Measurements from ENCODE around the gene ADCY10. TPM values are rescaled to one million over a fixed set of nuclear protein-coding genes. Genes with fewer than 3 reads are reported as not detected.

Gene ADCY10
- total and polyA plus RNA-seq, 2 donors (not counting 3 experiments of a cell fraction or from before 2014, with no cell fraction given), result not detected

DNA sequence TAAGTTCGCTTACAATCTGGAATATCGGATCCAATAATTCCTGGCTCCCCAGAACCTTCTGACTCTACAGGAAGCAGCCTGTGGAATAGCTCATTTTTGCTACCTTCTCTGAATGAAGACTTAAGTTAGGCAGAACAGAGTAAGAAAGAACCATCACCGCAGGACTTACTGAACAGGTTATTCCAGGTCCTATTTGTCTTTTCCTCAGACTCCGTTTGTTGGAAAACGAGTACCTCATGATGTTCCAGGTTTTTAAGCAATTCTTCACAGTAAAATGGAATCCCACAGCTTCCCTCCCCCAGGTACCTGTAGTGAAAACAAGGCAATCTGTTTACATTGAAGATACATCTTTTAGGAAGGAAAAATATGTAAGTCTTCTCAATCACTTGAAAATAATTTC, 59.8 kb downstream of the ADCY10 start:
- dilution Hi-C loops (cut with MboI; ENCODE audit: extremely low pct_ligation_motif_present, low sequenced_read_pairs), result no loop called here
- Histone ChIP-seq H3K27me3 (ENCODE audit: control insufficient read depth in 2 of 2, insufficient read depth in 2 of 2, low read length in 2 of 2) (peaks cover 0 to 3% of the 10 kb centered on the region in 2 experiments), H3K9ac (replicated peaks; ENCODE audit: extremely low read depth, insufficient read depth, low read length) (no peak overlapping the region), H3K4me3 (replicated peaks in 1 of 3; ENCODE audit: insufficient read depth in 1 of 3, low read depth in 1 of 3, low read length in 3 of 3) (no peak overlapping the region), H4K20me1 (replicated peaks; ENCODE audit: control insufficient read depth, extremely low read depth, insufficient read depth, low read length) (no peaks in the 10 kb centered on the region), H3K27ac (ENCODE audit: insufficient read depth, low read depth, low read length) (no peak overlapping the region), H3K36me3 (ENCODE audit: control insufficient read depth in 2 of 2, extremely low read depth in 1 of 2, insufficient read depth in 2 of 2, low read length in 2 of 2) (no peaks in the 10 kb centered on the region), H2AFZ (ENCODE audit: low read depth, low read length) (no peak overlapping the region), H3K79me2 (ENCODE audit: control insufficient read depth, insufficient read depth, low read length) (no peaks in the 10 kb centered on the region), H3K9me1 (replicated peaks; ENCODE audit: control insufficient read depth, extremely low read depth, insufficient read depth, low read length) (no peaks in the 10 kb centered on the region), H3K4me2 (ENCODE audit: insufficient read depth, low read length) (no peak overlapping the region), H3K4me1 (ENCODE audit: control insufficient read depth, extremely low read depth, insufficient read depth, low read length) (no peaks in the 10 kb centered on the region), H3K9me3 (replicated peaks; ENCODE audit: control insufficient read depth, insufficient read depth, low read length) (no peaks in the 10 kb centered on the region)
- no peak for DNase-seq (ENCODE audit: low read depth, low spot score)
- intact Hi-C loops (cut with micrococcal nuclease), result no loop called here
- CTCF ChIA-PET, result no interaction called here
- TF ChIP-seq EZH2 (IDR thresholded peaks at IDR 0.05; ENCODE audit: borderline replicate concordance, low read depth, low read length, severe bottlenecking) (no peak), FOS (IDR thresholded peaks at IDR 0.05; ENCODE audit: borderline replicate concordance, insufficient read depth, low read length) (no peak), GATA2 (IDR thresholded peaks at IDR 0.05; ENCODE audit: insufficient read depth, insufficient read length, low read depth, low read length) (no peak), MYC (IDR thresholded peaks at IDR 0.05; ENCODE audit: low read depth, low read length) (no peak), POLR2A (IDR thresholded peaks at IDR 0.05; ENCODE audit: low read depth, low read length) (no peak), POLR2AphosphoS5 (IDR thresholded peaks at IDR 0.05; ENCODE audit: insufficient read depth, low read depth, low read length) (no peak), JUN (IDR thresholded peaks at IDR 0.05; ENCODE audit: borderline replicate concordance, insufficient read depth, insufficient read length, low read depth) (no peak)
- TF ChIP-seq, protein P1, sequence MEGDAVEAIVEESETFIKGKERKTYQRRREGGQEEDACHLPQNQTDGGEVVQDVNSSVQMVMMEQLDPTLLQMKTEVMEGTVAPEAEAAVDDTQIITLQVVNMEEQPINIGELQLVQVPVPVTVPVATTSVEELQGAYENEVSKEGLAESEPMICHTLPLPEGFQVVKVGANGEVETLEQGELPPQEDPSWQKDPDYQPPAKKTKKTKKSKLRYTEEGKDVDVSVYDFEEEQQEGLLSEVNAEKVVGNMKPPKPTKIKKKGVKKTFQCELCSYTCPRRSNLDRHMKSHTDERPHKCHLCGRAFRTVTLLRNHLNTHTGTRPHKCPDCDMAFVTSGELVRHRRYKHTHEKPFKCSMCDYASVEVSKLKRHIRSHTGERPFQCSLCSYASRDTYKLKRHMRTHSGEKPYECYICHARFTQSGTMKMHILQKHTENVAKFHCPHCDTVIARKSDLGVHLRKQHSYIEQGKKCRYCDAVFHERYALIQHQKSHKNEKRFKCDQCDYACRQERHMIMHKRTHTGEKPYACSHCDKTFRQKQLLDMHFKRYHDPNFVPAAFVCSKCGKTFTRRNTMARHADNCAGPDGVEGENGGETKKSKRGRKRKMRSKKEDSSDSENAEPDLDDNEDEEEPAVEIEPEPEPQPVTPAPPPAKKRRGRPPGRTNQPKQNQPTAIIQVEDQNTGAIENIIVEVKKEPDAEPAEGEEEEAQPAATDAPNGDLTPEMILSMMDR (IDR thresholded peaks at IDR 0.05; ENCODE audit: extremely low read depth in 1 of 2, insufficient read depth in 1 of 2, low read depth in 1 of 2, low read length in 2 of 2), result no peak
- TF ChIP-seq, protein P2, sequence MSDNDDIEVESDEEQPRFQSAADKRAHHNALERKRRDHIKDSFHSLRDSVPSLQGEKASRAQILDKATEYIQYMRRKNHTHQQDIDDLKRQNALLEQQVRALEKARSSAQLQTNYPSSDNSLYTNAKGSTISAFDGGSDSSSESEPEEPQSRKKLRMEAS (IDR thresholded peaks at IDR 0.05; ENCODE audit: insufficient read depth, insufficient read length), result no peak
- no peak for FAIRE-seq
- POLR2A ChIA-PET, result no interaction called here
- BruUV-seq (replicated peaks), result no TSS peak
